Measurements from ENCODE around the gene ZYG11B. TPM values are rescaled to one million over a fixed set of nuclear protein-coding genes. Genes with fewer than 3 reads are reported as not detected.
"Not testable (repeated sequence)": the region's sequence is repeated elsewhere in the genome, so short reads cannot be mapped to it uniquely, and the experiment has no call there.

Gene ZYG11B
- total RNA-seq, 2 donors from 2014 or later: 41.6 to 46.8 TPM

DNA sequence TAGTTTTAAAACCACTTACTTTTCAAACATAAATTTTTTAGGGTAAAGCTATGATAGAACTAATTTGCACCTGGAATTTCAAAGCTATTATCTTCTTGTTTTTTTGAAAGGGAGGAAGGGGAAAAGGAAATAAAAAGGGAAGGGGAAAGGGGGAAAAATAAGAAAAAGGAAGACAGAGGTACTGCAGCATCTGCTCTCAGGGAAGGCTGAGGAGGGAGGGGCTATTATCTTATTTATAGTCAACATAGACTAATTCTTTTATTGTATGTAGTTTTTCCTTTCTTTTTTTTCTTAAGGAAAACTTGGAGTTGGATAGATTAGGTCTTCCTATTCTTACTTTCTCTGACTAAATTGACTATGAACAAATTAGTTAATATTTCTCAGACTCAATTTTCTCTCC is 74.8 kb downstream of the ZYG11B start:
- Histone ChIP-seq H3K4me3 (no peak overlapping the region), H3K9me3 (no peaks in the 10 kb centered on the region), H3K27me3 (replicated peaks; ENCODE audit: insufficient read depth) (no peaks in the 10 kb centered on the region), H3K27ac (no peak overlapping the region), H3K36me3 (peaks cover 22% of the 10 kb centered on the region), H3K4me1 (ENCODE audit: control insufficient read depth in 1 of 2, low read depth in 2 of 2) (no peaks in the 10 kb centered on the region)
- DNase-seq (ENCODE audit: low spot score) (no peak), ATAC-seq (ENCODE audit: insufficient number of reproducible peaks, low FRiP score, low read depth) (no peak)
- TF ChIP-seq CTCF (IDR thresholded peaks at IDR 0.05): no peak

GRCh38 chr1:52804083-52804482 is 77.8 kb downstream of the ZYG11B start:
- H3K36me3 ChIP-seq: peaks cover 12% of the 10 kb centered on the region
- H3K9me3 ChIP-seq; ATAC-seq (ENCODE audit: insufficient number of reproducible peaks, low FRiP score, low read depth); H3K27ac ChIP-seq; H3K4me3 ChIP-seq; DNase-seq (ENCODE audit: low spot score); H3K27me3 ChIP-seq (replicated peaks; ENCODE audit: insufficient read depth); H3K4me1 ChIP-seq (ENCODE audit: control insufficient read depth in 1 of 2, low read depth in 2 of 2): not testable (repeated sequence)

DNA sequence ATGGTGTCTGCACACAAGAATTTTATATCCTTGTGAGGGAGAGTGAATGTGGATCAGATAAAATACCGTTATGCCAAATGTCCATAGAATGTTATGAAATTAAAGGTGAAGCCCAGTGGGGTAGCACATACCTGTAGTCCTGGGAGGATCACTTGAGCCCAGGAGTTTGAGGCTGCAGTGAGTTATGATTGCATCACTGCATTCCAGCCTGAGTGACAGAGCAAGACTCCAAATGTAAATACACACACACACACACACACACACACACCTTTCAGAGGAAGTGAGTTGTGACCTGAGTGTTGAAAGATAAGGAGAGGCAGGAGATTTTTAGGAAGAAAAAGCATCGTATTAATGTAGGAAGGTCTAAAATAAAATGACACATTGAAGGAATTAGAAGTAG is 88.2 kb downstream of the ZYG11B start:
- DNase-seq (ENCODE audit: low spot score): no peak
- Histone ChIP-seq H3K4me1 (ENCODE audit: control insufficient read depth in 1 of 2, low read depth in 2 of 2) (no peaks in the 10 kb centered on the region), H3K27ac (no peak overlapping the region), H3K4me3 (no peak overlapping the region), H3K27me3 (replicated peaks; ENCODE audit: insufficient read depth) (no peaks in the 10 kb centered on the region), H3K36me3 (peaks cover 37% of the 10 kb centered on the region), H3K9me3 (no peaks in the 10 kb centered on the region)
- TF ChIP-seq CTCF (IDR thresholded peaks at IDR 0.05): no peak
- no peak for ATAC-seq (ENCODE audit: insufficient number of reproducible peaks, low FRiP score, low read depth)

DNA sequence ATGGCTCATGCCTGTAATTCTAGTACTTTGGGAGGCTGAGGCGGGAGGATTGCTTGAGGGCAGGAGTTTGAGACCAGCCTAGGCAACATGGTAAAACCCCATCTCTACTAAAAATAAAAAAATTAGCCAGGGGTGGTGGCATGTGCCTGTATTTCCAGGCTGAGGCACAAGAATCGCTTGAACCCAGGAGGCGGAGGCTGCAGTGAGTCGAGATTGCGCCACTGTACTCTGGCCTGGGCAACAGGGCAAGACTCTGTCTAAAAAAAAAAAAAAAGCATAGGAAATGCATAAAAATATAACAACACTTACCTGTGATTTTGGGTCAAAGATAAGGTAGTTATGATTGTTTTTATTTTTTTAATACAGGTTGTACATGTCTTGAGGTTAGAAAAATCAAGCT is 94.6 kb downstream of the ZYG11B start:
- peaks cover 40% of the 10 kb centered on the region for H3K36me3 ChIP-seq
- H3K27ac ChIP-seq; ATAC-seq (ENCODE audit: insufficient number of reproducible peaks, low FRiP score, low read depth): not testable (repeated sequence)

GRCh38 chr1:52825868-52826267 is 99.6 kb downstream of the ZYG11B start:
- H3K27me3 ChIP-seq (replicated peaks; ENCODE audit: insufficient read depth): no peaks in the 10 kb centered on the region
- no peak for DNase-seq (ENCODE audit: low spot score)
- TF ChIP-seq CTCF (IDR thresholded peaks at IDR 0.05): no peak
- no peak overlapping the region for H3K4me3 ChIP-seq
- peaks cover 15% of the 10 kb centered on the region for H3K36me3 ChIP-seq
- ATAC-seq (ENCODE audit: insufficient number of reproducible peaks, low FRiP score, low read depth): no peak
- H3K27ac ChIP-seq: no peak overlapping the region
- no peaks in the 10 kb centered on the region for H3K9me3 ChIP-seq
- no peaks in the 10 kb centered on the region for H3K4me1 ChIP-seq (ENCODE audit: control insufficient read depth in 1 of 2, low read depth in 2 of 2)

More for the DNA sequence above, 94.6 kb downstream of the ZYG11B start:
- H3K27me3 ChIP-seq (replicated peaks; ENCODE audit: insufficient read depth); H3K4me3 ChIP-seq; H3K9me3 ChIP-seq; DNase-seq (ENCODE audit: low spot score); H3K4me1 ChIP-seq (ENCODE audit: control insufficient read depth in 1 of 2, low read depth in 2 of 2): not testable (repeated sequence)

- Histone ChIP-seq H3K9me3 (no peaks in the 10 kb centered on the region), H3K4me1 (ENCODE audit: control insufficient read depth in 1 of 2, low read depth in 2 of 2) (no peaks in the 10 kb centered on the region), H3K4me3 (no peak overlapping the region), H3K27me3 (replicated peaks; ENCODE audit: insufficient read depth) (no peaks in the 10 kb centered on the region), H3K27ac (no peak overlapping the region), H3K36me3 (no peaks in the 10 kb centered on the region)
- ATAC-seq (ENCODE audit: insufficient number of reproducible peaks, low FRiP score, low read depth) (no peak), DNase-seq (ENCODE audit: low spot score) (no peak)
- no peak for TF ChIP-seq CTCF (IDR thresholded peaks at IDR 0.05)
Observed at GRCh38 chr1:52834798-52835197, 108.5 kb downstream of the ZYG11B start.
